ENCODE data around the gene CCSER1.
"Not testable (repeated sequence)": the region's sequence is repeated elsewhere in the genome, so short reads cannot be mapped to it uniquely, and the experiment has no call there.

Gene CCSER1

DNA sequence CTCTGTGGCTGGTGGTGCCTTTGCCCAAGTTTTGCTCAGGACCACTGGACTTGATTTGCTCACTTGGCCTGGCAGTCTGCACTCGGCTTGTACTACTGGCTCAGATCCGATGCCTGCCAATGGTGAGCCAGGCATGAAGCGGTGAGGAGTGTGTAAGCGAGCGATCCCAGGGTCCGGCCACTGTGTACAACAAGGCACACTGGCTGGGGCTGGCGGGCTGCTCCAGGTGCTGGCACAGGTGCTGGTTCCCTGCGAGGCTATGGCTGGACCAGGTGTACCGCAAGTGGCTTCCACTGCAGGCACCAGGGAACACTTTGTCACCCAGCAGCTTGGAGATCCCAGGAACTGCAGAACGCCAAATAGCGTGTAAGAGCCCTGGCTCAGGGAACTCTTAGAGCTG is 329.7 kb downstream of the CCSER1 start:
- DNase-seq, result no peak

DNA sequence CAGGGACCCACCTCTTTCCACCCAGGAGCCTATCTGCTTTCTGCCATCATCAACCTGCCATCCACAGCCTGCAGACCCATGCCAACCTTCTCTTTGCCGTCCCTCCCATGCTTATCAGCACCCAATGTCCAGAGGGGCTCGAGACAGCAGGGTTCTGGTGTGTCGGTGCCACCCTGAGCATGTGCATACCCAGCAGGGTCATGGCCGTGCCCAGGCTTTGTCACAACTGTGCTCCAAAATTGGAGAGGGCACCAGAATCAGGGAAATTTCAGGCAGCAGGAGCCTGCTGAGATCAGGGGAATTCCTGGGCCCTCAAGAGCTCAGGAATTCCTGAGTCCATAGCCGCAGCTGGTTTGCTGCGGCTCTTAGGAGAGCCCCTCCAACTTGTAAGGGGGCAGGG is 330.6 kb downstream of the CCSER1 start:
- no peak for DNase-seq

DNA sequence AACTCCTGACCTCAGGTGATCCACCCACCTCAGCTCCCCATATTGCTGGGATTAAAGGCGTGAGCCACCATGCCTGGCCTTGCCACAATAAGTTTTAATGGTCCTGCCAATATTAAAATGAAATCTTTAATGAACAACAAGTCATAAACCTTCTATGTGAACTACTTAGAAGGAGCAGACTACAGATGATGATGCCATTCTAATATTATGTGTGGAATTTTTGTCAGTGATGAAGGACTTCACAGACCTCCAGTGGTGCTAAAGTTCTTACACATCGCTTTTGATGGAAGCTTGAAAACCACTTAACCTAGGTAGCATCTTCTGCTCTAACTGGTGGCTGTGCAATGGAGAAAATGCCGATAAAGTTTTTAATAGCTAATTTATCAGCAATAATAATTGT is 331.4 kb downstream of the CCSER1 start:
- DNase-seq, result no peak

DNA sequence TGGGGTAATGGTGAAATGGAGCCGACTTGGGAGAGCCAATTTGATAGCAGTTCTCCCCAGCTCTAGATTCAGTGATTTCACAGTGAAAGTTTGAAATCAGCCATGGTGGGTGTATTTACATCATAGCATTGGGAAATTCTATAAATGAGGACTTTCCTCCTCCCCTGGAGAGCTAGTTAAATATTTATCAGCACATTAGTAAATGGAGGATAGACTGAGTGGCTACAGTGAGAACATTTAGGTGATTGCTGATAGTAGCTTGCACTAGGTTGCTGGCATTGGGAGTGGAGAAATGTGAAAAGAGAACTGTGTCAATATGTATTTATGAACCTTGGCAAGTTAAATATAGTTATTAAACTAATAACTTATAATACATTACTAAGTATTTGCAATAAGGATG is 347.3 kb downstream of the CCSER1 start:
- no peak for DNase-seq

DNA sequence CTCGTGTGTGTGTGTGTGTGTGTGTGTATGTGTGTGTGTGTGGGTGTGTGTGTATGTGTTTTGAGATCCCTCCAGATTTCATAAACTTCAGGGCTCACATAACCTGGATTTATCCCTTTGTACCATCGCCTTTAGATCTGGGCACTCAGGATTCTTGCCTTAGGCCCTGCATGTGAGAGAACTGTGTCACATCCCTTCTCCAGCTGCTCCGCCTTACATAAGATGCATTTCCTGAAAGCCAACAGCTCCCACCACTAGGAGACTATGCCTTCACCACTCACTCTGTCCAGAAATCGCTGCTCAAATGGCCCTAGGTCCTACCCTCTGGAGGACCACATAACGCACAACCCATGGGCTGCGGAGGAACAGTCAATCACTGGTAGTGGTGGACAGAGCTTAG is 348.8 kb downstream of the CCSER1 start:
- no peak for DNase-seq

DNA sequence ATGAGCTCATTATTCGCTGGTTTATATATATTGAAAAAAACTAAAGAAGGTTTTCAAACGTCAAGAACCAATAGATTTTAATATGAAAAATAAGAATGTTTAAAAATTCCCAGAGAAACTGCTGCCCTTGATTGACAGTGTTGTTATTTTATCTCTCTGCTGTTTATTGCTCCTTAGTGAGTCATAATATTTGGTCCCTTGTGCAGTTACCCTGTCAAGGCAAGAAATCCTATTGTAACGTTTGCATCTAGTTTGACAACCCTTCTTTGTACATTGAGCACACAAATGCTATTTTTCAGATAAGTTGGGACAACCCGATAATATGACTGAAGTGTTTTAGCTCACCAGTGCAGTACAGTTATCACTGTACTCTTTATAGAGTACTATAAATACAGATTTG is 349.4 kb downstream of the CCSER1 start:
- no peak for DNase-seq

DNA sequence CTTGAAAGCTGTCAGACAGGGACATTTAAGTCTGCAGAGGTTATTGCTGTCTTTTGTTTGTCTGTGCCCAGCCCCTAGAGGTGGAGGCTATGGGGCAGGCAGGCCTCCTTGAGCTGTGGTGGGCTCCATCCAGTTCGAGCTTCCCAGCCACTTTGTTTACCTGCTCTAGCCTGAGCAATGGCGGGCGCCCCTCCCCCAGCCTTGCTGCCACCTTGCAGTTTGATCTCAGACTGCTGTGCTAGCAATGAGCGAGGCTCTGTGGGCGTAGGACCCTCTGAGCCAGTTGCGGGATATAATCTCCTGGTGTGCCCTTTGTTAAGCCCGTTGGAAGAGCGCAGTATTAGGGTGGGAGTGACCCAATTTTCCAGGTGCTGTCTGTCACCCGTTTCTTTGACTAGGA is 357.7 kb downstream of the CCSER1 start:
- not testable (repeated sequence) for DNase-seq

DNA sequence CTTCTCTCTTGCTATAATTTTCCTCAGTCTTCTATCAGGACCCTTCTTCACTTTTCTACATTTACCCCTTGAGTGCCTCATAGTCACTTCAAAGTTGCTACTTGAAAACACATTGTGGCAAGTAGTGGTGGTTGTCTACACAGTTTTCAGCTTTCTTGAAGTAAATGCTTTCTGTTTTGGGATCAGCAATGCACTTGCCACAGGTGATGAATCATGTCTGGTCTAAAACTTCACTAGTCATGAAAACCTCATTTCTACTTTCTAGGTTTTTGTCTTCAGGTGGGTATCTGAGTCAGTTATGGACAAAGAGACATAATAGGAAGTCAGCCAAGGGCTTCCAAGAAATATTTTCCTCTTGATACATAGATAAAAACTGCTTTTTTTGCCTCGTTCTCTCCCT is 359.2 kb downstream of the CCSER1 start:
- DNase-seq, result no peak

DNA sequence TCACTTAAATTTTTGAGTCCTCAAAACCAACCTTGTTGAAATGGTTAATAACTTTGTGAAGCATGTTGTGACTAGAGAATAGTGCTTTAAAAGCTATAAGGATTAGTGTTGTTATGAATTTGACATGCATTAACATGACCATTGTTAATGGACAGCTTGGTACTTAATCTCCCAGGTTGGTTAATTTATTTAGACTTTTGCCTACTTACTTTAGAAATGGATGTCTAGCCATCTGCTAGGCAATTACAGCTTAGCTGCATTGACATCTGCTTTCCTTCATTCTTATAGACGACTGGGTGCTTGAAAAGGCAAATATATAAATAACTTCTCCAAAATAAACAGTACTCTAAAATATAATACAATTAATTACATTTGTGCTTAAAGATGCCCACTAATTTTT is 368.0 kb downstream of the CCSER1 start:
- peak; percentile 86 for DNase-seq

DNA sequence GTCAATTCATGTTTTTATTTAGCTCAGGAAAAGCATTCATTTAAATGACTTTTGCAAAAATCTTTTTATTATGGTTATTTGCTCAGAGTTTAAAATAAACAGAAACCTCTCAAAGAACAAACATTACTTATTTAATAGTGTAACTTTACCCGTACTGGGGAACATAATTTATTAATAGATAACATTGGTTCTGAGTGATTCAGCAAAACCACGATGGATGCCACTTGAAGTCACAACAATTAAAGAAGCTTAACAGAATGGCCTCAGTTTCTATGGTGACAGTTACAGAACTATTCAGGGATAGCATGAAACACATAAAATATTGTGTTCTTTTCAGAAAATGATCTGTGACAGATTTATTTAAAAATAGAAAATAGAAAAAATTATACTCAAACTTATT is 368.7 kb downstream of the CCSER1 start:
- no peak for DNase-seq

DNA sequence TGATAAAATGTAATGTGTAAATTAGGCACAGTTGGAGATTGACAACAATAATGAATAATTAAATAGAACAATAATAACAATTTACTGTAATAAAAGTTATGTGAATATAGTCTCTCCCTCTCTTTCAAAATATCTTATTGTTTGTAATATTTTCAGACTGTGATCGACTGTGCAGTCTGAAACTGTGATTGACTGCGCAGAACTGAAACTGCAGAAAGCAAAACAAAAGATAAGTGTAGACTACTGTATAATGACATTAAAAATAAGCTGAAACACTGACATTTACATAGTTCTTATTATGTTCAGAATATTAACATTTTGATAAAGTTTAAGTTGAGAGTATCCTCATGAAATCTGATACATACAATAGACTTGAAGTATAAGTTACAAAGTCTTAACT is 371.0 kb downstream of the CCSER1 start:
- DNase-seq, result no peak

DNA sequence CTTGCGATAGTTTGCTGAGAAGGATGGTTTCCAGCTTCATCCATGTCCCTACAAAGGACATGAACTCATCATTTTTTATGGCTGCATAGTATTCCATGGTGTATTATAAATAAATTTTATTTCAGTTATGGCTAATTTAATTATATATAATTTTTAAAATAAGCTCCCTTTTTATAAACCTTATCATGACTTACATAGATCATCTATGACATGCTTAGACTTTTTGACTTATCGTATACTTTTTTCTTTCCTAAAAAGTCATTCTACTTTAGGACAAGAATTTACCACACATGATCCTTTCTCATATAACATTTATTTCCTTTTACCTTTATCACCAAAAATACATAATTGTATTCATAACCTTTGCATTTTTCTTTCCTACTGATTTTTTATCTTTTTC is 376.5 kb downstream of the CCSER1 start:
- DNase-seq, result no peak

DNA sequence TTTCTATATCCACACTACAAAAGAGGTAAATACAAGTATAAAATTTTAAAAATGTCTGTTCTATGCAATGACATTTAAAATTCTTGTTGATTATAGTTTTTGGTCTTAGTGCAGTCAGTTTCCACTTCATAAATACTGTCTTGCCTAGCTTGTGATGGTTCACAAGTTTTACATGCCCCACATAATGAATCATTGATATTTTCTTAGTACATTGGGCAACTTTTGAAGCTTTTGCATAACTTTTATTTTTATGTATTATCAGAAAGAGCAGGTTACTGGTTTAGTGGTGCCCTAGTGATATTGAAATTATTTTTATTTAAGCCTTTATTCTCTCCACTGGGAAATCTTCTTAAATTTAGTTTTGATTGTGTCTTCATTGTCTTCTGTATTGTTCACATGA is 388.0 kb downstream of the CCSER1 start:
- no peak for DNase-seq

DNA sequence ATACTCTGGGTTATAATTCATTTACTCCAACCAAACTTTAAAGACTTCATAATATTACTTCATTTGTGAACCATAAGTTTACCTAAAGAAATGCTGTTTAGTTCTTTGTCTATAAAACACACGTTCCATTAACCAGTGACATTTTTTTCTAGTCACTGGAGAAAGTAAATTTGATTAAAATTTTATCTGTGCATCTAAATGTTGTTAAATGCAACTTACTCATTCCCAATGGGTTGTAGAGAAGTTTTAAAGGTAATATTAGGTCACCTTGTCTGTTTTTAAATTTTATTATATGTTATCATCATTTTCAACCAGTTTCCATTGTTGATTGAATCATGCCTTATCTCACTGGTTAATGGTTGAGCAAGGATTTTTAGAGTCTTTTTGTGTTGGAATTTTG is 401.4 kb downstream of the CCSER1 start:
- no peak for DNase-seq

DNA sequence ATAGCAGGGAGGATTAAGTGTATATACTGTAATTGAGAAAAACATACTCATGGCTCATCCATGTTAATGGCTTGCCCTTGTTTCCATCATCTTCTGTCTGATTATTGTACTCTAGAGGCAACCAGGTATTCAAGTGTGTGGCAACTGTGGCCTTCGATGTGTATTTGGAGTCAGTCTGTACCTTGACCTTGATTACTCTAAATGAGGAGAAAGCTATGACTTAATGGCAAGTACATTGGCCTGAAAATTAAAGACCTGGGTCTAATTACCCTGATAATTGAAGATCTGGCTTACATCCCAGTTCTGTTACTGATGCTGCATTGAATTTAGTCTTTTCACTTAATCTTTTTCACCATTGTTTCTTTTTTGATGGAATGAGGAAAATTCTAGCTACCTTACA is 409.2 kb downstream of the CCSER1 start:
- peak; percentile 2 for DNase-seq

DNA sequence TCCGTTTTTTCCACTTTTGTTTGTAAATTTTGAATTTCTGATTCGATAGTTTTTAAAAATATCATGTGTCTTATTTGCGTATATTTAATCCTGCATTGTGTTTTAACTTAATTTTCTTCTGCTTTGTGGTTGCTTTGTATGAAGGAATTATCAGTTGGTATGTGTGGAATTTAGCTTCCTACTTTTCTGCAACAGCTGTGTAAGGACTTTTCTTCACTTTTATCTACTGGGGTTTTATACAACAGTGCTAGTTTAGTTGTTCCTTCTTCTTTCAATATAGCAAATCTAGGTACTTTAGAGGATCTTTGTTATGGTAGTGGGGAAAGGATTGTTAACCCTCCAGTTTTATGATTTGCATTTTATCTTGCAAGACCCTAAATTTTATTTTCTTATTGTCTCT is 410.3 kb downstream of the CCSER1 start:
- no peak for DNase-seq

DNA sequence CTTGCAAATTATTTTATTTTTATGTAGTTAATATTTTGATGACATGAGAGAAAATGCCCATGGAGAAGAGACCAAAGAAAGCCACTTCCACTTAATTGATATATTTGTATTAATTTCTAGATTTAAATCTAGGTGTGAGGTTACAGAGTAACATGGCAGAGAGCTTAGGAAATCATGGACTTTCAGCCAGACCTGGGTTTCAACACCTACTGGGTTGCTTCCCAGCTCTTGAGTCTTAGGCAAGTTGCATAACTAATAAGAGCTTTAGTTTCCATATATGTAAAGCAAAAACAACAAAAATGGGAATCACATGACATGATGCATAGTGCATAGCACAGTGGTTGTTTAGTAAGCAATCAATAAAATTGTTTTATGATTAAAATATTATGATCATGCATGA is 413.3 kb downstream of the CCSER1 start:
- DNase-seq, result no peak

DNA sequence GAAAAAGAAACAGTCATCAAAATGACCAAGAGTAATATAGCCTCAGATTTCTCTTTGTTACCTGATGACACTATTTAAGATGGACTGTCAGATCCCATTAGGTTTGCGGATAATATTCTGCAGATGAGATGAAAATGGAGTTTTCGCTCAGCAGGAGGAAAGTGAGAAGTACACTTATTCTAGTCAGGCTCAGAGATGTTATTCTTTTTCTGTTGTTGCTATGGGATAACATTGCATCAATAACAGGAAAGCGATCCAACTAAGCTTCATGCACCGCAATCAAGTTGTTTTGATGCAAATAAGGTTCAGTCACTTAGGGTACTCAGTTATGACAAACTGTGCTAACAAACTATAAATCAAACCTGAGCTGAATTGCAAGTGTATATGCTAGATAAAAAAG is 415.0 kb downstream of the CCSER1 start:
- DNase-seq, result no peak

DNA sequence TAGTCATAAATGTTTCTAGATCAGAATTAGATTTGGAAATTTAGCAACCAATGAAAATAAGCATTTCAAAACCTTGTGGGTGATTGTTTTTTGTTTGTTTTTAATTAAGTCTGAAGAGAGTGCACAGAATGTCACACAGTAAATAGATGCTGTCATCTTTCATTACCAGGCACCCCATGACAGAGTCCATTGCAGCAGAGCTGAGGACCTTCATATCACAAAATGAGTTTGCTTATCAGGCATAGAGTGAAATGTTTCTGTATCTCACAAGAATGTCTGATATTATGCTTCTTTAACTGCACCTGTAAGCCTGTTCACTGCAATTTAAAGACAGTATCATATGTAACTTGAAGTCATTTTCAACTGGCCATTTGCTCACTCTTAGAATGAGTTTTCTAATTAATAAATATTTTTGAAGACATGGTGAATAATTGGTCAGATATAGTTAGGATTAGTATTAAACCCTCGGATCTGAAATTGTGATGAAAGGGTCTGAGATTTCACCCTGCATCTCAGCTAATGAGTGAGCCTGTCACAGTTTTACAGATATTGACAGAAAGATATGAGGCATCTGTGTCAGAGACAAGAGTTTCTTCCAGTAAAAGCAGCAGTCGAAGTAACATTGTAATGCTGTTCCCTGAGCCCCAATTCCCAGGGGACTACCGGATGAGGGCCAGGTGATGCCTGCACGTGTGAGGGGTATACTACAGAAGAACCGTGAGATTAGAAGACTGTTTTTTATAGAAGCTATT is 416.4 kb downstream of the CCSER1 start:
- DNase-seq, result no peak

DNA sequence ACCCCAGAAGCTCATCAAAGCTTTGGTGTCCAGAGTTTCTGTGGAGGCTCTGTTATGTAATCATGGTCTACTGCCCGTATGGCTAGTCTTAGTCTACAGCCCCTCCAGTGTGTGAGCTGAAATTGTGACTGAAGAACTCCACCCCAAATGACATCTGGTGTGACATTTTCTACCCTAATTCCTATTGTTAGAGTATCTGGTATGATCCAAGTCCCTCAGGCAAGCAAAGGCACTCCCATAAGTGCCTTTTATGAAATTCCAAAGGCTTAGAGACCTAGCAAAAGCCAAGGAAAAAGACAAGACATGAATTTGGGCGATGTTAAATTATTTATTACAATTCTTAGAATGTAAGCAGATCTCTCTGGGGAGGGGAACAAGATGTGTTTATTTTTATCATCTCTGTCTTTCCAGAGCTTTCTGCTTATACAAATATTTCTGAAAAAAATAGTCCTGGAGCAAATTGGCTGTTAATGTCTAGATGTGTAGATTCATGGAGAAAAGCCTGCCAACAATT is 417.4 kb downstream of the CCSER1 start:
- no peak for DNase-seq

DNA sequence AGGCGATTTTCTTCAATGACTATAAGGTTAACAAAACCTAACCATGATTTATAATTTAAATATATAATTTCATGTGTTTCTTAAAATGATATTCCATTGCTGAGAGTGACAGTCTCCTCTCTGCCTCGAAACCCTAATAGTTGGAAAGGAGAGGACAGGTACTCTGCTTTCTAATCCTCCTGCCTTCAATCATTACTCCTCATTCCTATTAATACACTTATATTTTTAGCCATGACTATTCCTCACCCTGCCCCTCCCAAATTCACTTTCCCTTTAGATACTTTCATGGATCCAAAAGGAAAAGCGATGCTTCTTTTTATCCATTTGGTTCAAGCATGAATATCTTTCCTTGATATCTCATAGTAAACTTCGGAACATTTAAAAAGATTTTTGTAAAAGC is 418.2 kb downstream of the CCSER1 start:
- DNase-seq, result no peak

DNA sequence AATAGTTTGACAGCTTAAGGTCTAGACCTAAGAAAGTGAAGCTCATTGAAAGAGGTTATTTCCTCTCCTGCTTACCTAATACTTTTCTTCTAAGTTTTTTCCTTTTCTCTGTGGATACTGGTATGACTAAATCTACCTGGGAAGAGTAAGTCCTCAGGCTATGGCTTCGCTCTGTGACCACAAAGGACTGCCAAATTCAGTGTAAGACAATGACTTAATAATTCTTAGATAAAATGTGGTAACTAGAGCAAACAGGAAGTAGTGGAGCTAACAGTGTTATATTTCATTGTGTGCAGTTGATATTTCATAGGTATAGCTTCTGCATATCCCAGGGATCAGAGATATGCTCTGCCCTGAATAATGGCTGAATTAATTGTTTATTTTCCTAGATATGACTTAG is 418.9 kb downstream of the CCSER1 start:
- DNase-seq, result no peak

DNA sequence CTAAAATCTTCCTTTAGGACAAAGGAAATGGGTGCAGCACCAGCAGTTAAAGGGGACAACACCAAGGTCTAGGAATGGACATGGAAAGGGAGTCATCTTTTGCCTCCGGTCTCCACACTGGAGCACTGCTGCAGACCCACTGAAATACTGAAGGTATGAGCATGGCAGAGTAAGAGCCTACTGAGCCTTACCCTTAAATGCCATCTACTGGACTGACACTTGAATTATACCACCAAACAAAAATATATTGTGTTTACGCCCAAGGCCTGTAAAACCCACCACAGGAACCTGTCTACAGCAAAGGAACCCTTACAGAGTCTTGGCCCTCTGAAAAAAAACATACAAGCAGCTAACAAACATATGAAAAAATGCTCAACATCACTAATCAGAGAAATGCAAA is 443.4 kb downstream of the CCSER1 start:
- no peak for DNase-seq

DNA sequence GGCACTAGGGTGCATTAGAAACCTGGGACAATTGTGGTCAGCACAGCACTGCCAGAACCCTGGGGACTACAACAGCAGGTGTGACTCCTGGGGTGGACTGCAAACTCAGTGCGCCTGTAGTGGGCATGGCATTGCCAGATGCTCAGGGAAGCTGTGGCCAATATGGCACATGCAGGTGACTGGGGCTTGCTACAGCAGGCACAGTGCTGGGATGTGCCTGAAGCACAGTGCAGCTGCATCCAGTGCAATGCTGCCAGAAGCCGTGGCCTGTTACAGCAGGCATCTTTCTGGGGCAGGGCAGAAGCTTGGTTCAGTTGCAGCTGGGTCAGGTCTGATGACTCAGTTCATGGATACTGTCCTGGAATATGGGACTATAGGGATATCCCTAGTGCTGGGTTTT is 445.8 kb downstream of the CCSER1 start:
- DNase-seq, result no peak

DNA sequence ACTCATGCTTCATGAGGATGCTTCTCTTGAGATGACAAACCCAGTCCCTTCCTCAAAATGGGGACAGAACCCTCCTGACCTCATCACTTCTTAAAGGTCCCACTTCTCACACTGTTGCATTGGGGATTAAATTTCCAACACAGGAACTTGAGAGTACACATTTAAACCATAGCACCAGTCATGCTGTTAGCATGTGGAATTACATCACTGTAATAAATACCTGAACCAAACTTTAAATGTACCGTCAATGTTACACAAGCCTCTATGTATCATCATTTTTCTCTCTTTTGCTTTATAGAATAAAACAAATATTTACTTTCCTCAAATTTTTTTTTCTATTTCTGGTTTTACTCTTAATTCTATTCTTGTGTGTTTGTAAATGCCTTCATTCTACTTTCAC is 448.2 kb downstream of the CCSER1 start:
- DNase-seq, result no peak

Measured in DMS 273 treated with DMSO at 0.1 percent for 48 hours (cell line).